ENCODE measurements around the gene FBXO41.

The FBXO41 gene

GRCh38 chr2:73259704-73260337 lies 24.5 kb downstream of the FBXO41 start:
- Histone ChIP-seq H3K9me3 (ENCODE audit: control insufficient read depth, low read length) (no peaks in the 10 kb centered on the region), H3K36me3 (ENCODE audit: control insufficient read depth, insufficient read depth, low read length) (peaks cover 5% of the 10 kb centered on the region), H3K27ac (ENCODE audit: low read depth, low read length, severe bottlenecking) (no peak overlapping the region), H3K4me3 (ENCODE audit: extremely low read depth, insufficient read depth, low read length, poor library complexity, severe bottlenecking) (no peak overlapping the region), H3K4me1 (ENCODE audit: control insufficient read depth, insufficient read depth, low read length, poor library complexity, severe bottlenecking) (no peaks in the 10 kb centered on the region)
- 91 to 94% methylated on average over 4 of the region's 4 CpGs for WGBS, 2 experiments (ENCODE audit: insufficient coverage in 2 of 2)

- no peak overlapping the region for H3K27ac ChIP-seq (ENCODE audit: low read depth, low read length, severe bottlenecking)
- H3K4me1 ChIP-seq (ENCODE audit: control insufficient read depth, insufficient read depth, low read length, poor library complexity, severe bottlenecking): no peaks in the 10 kb centered on the region
- H3K36me3 ChIP-seq (ENCODE audit: control insufficient read depth, insufficient read depth, low read length): peaks cover 11% of the 10 kb centered on the region
- no peak overlapping the region for H3K4me3 ChIP-seq (ENCODE audit: extremely low read depth, insufficient read depth, low read length, poor library complexity, severe bottlenecking)
- H3K9me3 ChIP-seq (ENCODE audit: control insufficient read depth, low read length): no peaks in the 10 kb centered on the region
- WGBS, 2 experiments (ENCODE audit: insufficient coverage in 2 of 2): 86 to 93% methylated on average over 5 to 6 of the region's 8 CpGs
These were observed 25.0 kb downstream of the FBXO41 start for GRCh38 chr2:73259276-73259675.

- no peak overlapping the region for H3K27ac ChIP-seq (ENCODE audit: low read depth, low read length, severe bottlenecking)
- 93 to 96% methylated on average over 7 to 9 of the region's 9 CpGs for WGBS, 2 experiments (ENCODE audit: insufficient coverage in 2 of 2)
- peaks cover 15% of the 10 kb centered on the region for H3K36me3 ChIP-seq (ENCODE audit: control insufficient read depth, insufficient read depth, low read length)
- H3K9me3 ChIP-seq (ENCODE audit: control insufficient read depth, low read length): no peaks in the 10 kb centered on the region
- H3K4me1 ChIP-seq (ENCODE audit: control insufficient read depth, insufficient read depth, low read length, poor library complexity, severe bottlenecking): no peaks in the 10 kb centered on the region
- no peak overlapping the region for H3K4me3 ChIP-seq (ENCODE audit: extremely low read depth, insufficient read depth, low read length, poor library complexity, severe bottlenecking)
These were observed 25.4 kb downstream of the FBXO41 start for GRCh38 chr2:73258913-73259215.

DNA sequence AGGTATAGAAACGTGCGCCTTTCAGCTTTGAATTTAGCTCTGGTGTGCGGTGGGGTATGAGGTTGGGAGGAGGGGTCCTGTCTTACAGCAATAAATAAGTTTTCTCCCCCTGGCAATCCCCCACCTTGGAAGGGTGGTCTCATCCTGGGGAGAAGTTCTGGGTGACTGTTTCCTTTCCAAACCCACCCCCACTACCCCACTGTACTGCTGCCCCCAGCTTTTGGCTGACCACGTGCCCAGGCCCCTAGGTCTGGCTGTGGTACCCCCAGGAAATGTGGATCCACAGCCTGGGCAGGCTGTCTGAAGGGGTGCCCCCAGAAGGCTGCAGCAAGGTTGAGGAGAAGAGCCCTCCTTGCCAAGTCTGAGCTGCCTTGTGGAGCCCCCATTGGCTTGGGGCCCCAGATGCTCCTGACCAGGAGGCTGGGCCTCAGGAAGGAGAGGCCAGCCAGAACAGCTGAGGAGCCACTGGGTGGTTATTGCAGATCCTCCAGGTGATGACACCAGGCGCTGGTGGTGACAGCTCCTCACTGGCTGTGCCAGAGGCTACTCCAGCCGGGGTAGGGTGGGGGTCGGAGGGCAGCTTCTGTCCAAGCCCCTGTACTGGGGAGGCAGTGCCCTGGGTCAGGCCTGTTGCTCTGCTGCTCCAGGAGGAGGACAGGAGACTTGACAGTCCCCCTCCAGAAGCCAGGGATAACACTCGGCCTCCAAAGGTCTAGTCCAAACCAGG lies 25.9 kb downstream of the FBXO41 start:
- no peaks in the 10 kb centered on the region for H3K9me3 ChIP-seq (ENCODE audit: control insufficient read depth, low read length)
- peaks cover 20% of the 10 kb centered on the region for H3K36me3 ChIP-seq (ENCODE audit: control insufficient read depth, insufficient read depth, low read length)
- H3K4me1 ChIP-seq (ENCODE audit: control insufficient read depth, insufficient read depth, low read length, poor library complexity, severe bottlenecking): no peaks in the 10 kb centered on the region
- H3K27ac ChIP-seq (ENCODE audit: low read depth, low read length, severe bottlenecking): no peak overlapping the region
- 83 to 93% methylated on average over 4 to 6 of the region's 8 CpGs for WGBS, 2 experiments (ENCODE audit: insufficient coverage in 2 of 2)
- no peak overlapping the region for H3K4me3 ChIP-seq (ENCODE audit: extremely low read depth, insufficient read depth, low read length, poor library complexity, severe bottlenecking)

- H3K4me3 ChIP-seq (ENCODE audit: extremely low read depth, insufficient read depth, low read length, poor library complexity, severe bottlenecking): no peak overlapping the region
- no peaks in the 10 kb centered on the region for H3K4me1 ChIP-seq (ENCODE audit: control insufficient read depth, insufficient read depth, low read length, poor library complexity, severe bottlenecking)
- no peak overlapping the region for H3K27ac ChIP-seq (ENCODE audit: low read depth, low read length, severe bottlenecking)
- WGBS, 2 experiments (ENCODE audit: insufficient coverage in 2 of 2): 87 to 97% methylated on average over 4 to 9 of the region's 10 CpGs
- H3K9me3 ChIP-seq (ENCODE audit: control insufficient read depth, low read length): no peaks in the 10 kb centered on the region
- H3K36me3 ChIP-seq (ENCODE audit: control insufficient read depth, insufficient read depth, low read length): peaks cover 28% of the 10 kb centered on the region
These were observed 26.7 kb downstream of the FBXO41 start for GRCh38 chr2:73257425-73258125.

DNA sequence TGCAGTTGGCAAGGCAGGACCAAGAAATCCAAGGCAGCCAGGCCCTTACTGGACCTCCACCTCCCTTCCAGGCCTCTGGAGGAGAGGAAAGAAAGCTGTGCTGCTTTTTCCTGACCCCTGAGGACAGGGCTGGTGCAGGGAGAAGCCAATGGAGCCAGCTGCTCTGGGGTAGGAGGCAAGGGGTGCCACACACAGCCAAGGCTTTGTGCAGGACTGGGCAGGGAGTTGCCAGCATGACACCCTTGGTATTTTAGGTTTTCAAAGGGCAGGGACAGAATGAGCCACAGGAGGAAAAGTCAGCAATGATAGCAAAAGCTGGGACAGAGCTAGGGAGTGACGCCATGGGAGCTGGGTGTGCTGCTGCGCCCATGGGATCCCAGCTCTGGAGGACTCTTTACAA lies 27.3 kb downstream of the FBXO41 start:
- no peak overlapping the region for H3K27ac ChIP-seq (ENCODE audit: low read depth, low read length, severe bottlenecking)
- H3K9me3 ChIP-seq (ENCODE audit: control insufficient read depth, low read length): no peaks in the 10 kb centered on the region
- no peaks in the 10 kb centered on the region for H3K4me1 ChIP-seq (ENCODE audit: control insufficient read depth, insufficient read depth, low read length, poor library complexity, severe bottlenecking)
- H3K4me3 ChIP-seq (ENCODE audit: extremely low read depth, insufficient read depth, low read length, poor library complexity, severe bottlenecking): no peak overlapping the region
- WGBS, 2 experiments (ENCODE audit: insufficient coverage in 2 of 2): 88 to 90% methylated on average over 2 of the region's 2 CpGs
- H3K36me3 ChIP-seq (ENCODE audit: control insufficient read depth, insufficient read depth, low read length): peaks cover 33% of the 10 kb centered on the region

GRCh38 chr2:73256618-73256922 lies 27.7 kb downstream of the FBXO41 start:
- Histone ChIP-seq H3K36me3 (ENCODE audit: control insufficient read depth, insufficient read depth, low read length) (peaks cover 38% of the 10 kb centered on the region), H3K4me3 (ENCODE audit: extremely low read depth, insufficient read depth, low read length, poor library complexity, severe bottlenecking) (no peak overlapping the region), H3K9me3 (ENCODE audit: control insufficient read depth, low read length) (no peaks in the 10 kb centered on the region), H3K27ac (ENCODE audit: low read depth, low read length, severe bottlenecking) (no peak overlapping the region), H3K4me1 (ENCODE audit: control insufficient read depth, insufficient read depth, low read length, poor library complexity, severe bottlenecking) (no peaks in the 10 kb centered on the region)
- whole genome bisulfite sequencing, 2 experiments (ENCODE audit: insufficient coverage in 2 of 2): 100% methylated on average over 1 of the region's 1 CpG; no CpG with 5 or more reads in 1 of the 2 experiments

DNA sequence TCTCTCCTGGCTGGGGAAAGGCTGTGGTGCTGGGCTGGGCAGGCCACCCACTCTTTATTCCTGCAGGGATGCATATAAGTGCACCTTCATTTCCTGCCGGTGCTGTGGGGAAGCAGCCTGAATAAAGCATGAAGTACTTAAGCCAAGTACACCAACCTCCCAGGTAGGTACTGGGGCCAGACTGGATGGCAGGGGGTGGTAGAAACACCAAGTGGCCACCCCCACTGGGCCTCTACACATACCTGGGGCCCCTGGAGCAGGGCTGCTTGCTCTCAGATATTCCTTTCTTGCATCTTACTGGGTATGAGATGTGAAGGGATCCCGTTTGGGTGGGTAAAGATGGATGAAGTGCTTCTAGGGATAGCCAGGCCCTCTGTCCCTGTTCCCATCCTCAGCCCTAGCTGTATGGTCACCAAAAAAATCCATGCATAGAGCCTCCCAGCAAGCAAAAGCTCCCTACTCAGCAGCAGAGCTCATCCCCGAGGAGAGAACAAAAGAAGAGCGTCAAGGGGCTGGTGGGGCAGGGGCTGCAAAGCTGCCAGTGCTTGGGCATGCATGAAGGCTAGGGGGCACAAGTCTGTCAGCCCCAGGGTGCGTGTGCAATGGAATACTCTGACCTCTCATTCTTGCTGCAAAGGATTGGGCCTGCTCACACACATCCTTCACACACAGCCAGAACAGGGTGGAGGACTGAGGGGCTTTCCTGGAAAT lies 28.2 kb downstream of the FBXO41 start:
- 71 to 72% methylated on average over 1 to 2 of the region's 5 CpGs for WGBS, 2 experiments (ENCODE audit: insufficient coverage in 2 of 2)
- H3K9me3 ChIP-seq (ENCODE audit: control insufficient read depth, low read length): no peaks in the 10 kb centered on the region
- no peak overlapping the region for H3K27ac ChIP-seq (ENCODE audit: low read depth, low read length, severe bottlenecking)
- no peaks in the 10 kb centered on the region for H3K4me1 ChIP-seq (ENCODE audit: control insufficient read depth, insufficient read depth, low read length, poor library complexity, severe bottlenecking)
- no peak overlapping the region for H3K4me3 ChIP-seq (ENCODE audit: extremely low read depth, insufficient read depth, low read length, poor library complexity, severe bottlenecking)
- H3K36me3 ChIP-seq (ENCODE audit: control insufficient read depth, insufficient read depth, low read length): peaks cover 42% of the 10 kb centered on the region

- no peak overlapping the region for H3K27ac ChIP-seq (ENCODE audit: low read depth, low read length, severe bottlenecking)
- H3K4me3 ChIP-seq (ENCODE audit: extremely low read depth, insufficient read depth, low read length, poor library complexity, severe bottlenecking): no peak overlapping the region
- no peaks in the 10 kb centered on the region for H3K9me3 ChIP-seq (ENCODE audit: control insufficient read depth, low read length)
- no peaks in the 10 kb centered on the region for H3K4me1 ChIP-seq (ENCODE audit: control insufficient read depth, insufficient read depth, low read length, poor library complexity, severe bottlenecking)
- peaks cover 51% of the 10 kb centered on the region for H3K36me3 ChIP-seq (ENCODE audit: control insufficient read depth, insufficient read depth, low read length)
- 83 to 90% methylated on average over 2 of the region's 4 CpGs for WGBS, 2 experiments (ENCODE audit: insufficient coverage in 2 of 2)
These were observed 29.2 kb downstream of the FBXO41 start for GRCh38 chr2:73255007-73255644.

- Histone ChIP-seq H3K4me1 (ENCODE audit: control insufficient read depth, insufficient read depth, low read length, poor library complexity, severe bottlenecking) (no peaks in the 10 kb centered on the region), H3K4me3 (ENCODE audit: extremely low read depth, insufficient read depth, low read length, poor library complexity, severe bottlenecking) (no peak overlapping the region), H3K9me3 (ENCODE audit: control insufficient read depth, low read length) (no peaks in the 10 kb centered on the region), H3K27ac (ENCODE audit: low read depth, low read length, severe bottlenecking) (no peak overlapping the region), H3K36me3 (ENCODE audit: control insufficient read depth, insufficient read depth, low read length) (peaks cover 57% of the 10 kb centered on the region)
- WGBS, 2 experiments (ENCODE audit: insufficient coverage in 2 of 2): 93 to 94% methylated on average over 5 of the region's 7 CpGs
These were observed 29.8 kb downstream of the FBXO41 start for GRCh38 chr2:73254343-73255006.

Data from mesodermal cell (in vitro differentiated cells).